Neural progenitor cell (in vitro differentiated cells): ENCODE results near the gene SERPINH1. TPM values are rescaled to one million over a fixed set of nuclear protein-coding genes. Genes with fewer than 3 reads are reported as not detected.

Experiments
- DNase-seq: peaks from one replicate; pipeline ENCODE4 v3.0.0-alpha.2; 2016; ENCODE audit warnings: low spot score
- H2AFZ ChIP-seq: fragments of 200-600 bp; sonication (generic); replicated peaks from 2 replicates; pipeline ENCODE4 v1.6.1; 2016; ENCODE audit warnings: antibody characterized with exemption
- H3F3A ChIP-seq: fragments of 200-600 bp; sonication (generic); 2 replicates; pipeline ENCODE4 v1.6.1; 2016; ENCODE audit warnings: antibody characterized with exemption, low read depth
- H3K27ac ChIP-seq: fragments of 200-600 bp; sonication (generic); 2 replicates; pipeline ENCODE4 v1.5.1; 2016; ENCODE audit warnings: mild to moderate bottlenecking
- H3K27me3 ChIP-seq: fragments of 200-600 bp; sonication (generic); 2 replicates; pipeline ENCODE4 v1.6.1; 2016; ENCODE audit warnings: mild to moderate bottlenecking, moderate library complexity
- H3K36me3 ChIP-seq: fragments of 200-600 bp; sonication (generic); 2 replicates; pipeline ENCODE4 v1.5.1; 2016
- H3K4me1 ChIP-seq: fragments of 200-600 bp; sonication (generic); 2 replicates; pipeline ENCODE4 v1.6.1; 2016; ENCODE audit warnings: mixed run types
- H3K4me2 ChIP-seq: fragments of 200-600 bp; sonication (generic); 2 replicates; pipeline ENCODE4 v1.6.1; 2016
- H3K4me3 ChIP-seq: fragments of 200-600 bp; sonication (generic); 2 replicates; pipeline ENCODE4 v1.5.1; 2016
- H3K79me2 ChIP-seq: fragments of 200-600 bp; sonication (generic); 2 replicates; pipeline ENCODE4 v1.6.1; 2016; ENCODE audit warnings: low read depth
- H3K9ac ChIP-seq: fragments of 200-600 bp; sonication (generic); 2 replicates; pipeline ENCODE4 v1.6.1; 2016
- H3K9me3 ChIP-seq: fragments of 200-600 bp; sonication (generic); 2 replicates; pipeline ENCODE4 v1.5.1; 2016; ENCODE audit warnings: low read depth
- H4K20me1 ChIP-seq: fragments of 200-600 bp; sonication (generic); 2 replicates; pipeline ENCODE4 v1.6.1; 2016; ENCODE audit warnings: low read depth
- H3K27ac Mint-ChIP-seq: 3 replicates; pipeline ENCODE4 v1.8.0; 2021; ENCODE audit warnings: mixed read lengths
- H3K27me3 Mint-ChIP-seq: 2 replicates; pipeline ENCODE4 v1.8.0; 2022; ENCODE audit warnings: low read depth, mild to moderate bottlenecking, inconsistent platforms, moderate library complexity, mixed read lengths; ENCODE audit not compliant: insufficient read depth
- H3K36me3 Mint-ChIP-seq: 3 replicates; pipeline ENCODE4 v1.8.0; 2021; ENCODE audit warnings: mixed read lengths
- H3K4me1 Mint-ChIP-seq: 3 replicates; pipeline ENCODE4 v1.8.0; 2021; ENCODE audit warnings: mixed read lengths
- H3K4me3 Mint-ChIP-seq: 3 replicates; pipeline ENCODE4 v1.8.0; 2021; ENCODE audit warnings: mild to moderate bottlenecking, moderate library complexity, mixed read lengths
- H3K9me3 Mint-ChIP-seq: 3 replicates; pipeline ENCODE4 v1.8.0; 2020; ENCODE audit warnings: mixed read lengths
- CTCF ChIP-seq: fragments of 200-600 bp; sonication (generic); IDR thresholded peaks from 2 replicates; pipeline ENCODE4 v1.5.1; 2017; ENCODE audit warnings: antibody characterized with exemption, mild to moderate bottlenecking
- EZH2 ChIP-seq: fragments of 200-600 bp; sonication (generic); IDR thresholded peaks from 2 replicates; pipeline ENCODE4 v1.6.1; 2017; ENCODE audit warnings: antibody characterized with exemption, mild to moderate bottlenecking, moderate library complexity
- EZH2phosphoT487 ChIP-seq: fragments of 200-600 bp; sonication (generic); IDR thresholded peaks from 2 replicates; pipeline ENCODE4 v1.6.1; 2017; ENCODE audit warnings: antibody characterized with exemption
- total RNA-seq: library from RNA; depleted of rRNA; stranded (reverse); fragments of >200 nt; gene quantifications from 2 replicates; pipeline ENCODE4 v1.2.3, GENCODE V29; 2015; ENCODE audit warnings: low replicate concordance

The SERPINH1 gene
- total RNA-seq, 1 donor from 2014 or later = 219 TPM

DNA sequence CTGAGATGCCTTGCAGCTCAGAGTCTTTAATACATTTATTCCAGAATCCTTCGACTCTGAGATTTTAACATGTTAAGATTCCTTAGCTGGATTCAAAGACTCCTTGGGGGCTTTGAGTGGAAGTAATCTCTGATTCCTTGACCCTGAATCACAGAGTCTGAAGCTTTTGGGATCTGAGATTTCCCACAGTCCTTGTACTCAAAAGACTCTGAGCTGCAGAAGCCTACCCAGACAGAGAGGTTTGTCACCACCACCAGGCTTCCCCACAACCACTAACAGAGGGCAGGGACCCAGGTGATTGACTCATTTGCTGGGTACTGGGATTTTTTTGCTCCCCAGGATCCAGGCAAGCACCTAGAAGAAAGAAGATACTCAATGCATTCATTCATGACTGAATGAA lies 1.4 kb upstream of the SERPINH1 start:
- H3K9me3 ChIP-seq = no peaks in the 10 kb centered on the region
- H3K4me3 Mint-ChIP-seq = peak overlapping the region; percentile 95
- peaks cover 59% of the 10 kb centered on the region for H3F3A ChIP-seq
- peaks cover 53% of the 10 kb centered on the region for H3K4me1 ChIP-seq
- no peak overlapping the region for H3K4me3 ChIP-seq
- H3K79me2 ChIP-seq = peaks cover 36% of the 10 kb centered on the region
- no peaks in the 10 kb centered on the region for H3K27me3 ChIP-seq
- TF ChIP-seq EZH2 (no peak), EZH2phosphoT487 (no peak), CTCF (no peak)
- H3K9me3 Mint-ChIP-seq = no peaks in the 10 kb centered on the region
- no peak overlapping the region for H3K27ac ChIP-seq
- H3K36me3 ChIP-seq = no peaks in the 10 kb centered on the region
- peak overlapping the region; percentile 95 for H3K27ac Mint-ChIP-seq
- H3K4me2 ChIP-seq = no peak overlapping the region
- DNase-seq = no peak
- H3K4me1 Mint-ChIP-seq = peaks cover 77% of the 10 kb centered on the region
- peaks cover 14% of the 10 kb centered on the region for H3K27me3 Mint-ChIP-seq
- no peak overlapping the region for H2AFZ ChIP-seq
- H3K36me3 Mint-ChIP-seq = peaks cover under 1% of the 10 kb centered on the region
- no peak overlapping the region for H3K9ac ChIP-seq
- peaks cover 16% of the 10 kb centered on the region for H4K20me1 ChIP-seq

GRCh38 chr11:75561426-75562047 lies 516 bp upstream of the SERPINH1 start:
- peak overlapping the region; percentile 95 for H3K27ac Mint-ChIP-seq
- peak overlapping the region; percentile 45 for H2AFZ ChIP-seq
- H3K4me2 ChIP-seq = peak overlapping the region; percentile 94
- H3K9me3 ChIP-seq = no peaks in the 10 kb centered on the region
- peaks cover 4% of the 10 kb centered on the region for H3K36me3 Mint-ChIP-seq
- peaks cover 81% of the 10 kb centered on the region for H3K4me1 Mint-ChIP-seq
- H3K9ac ChIP-seq = peak overlapping the region; percentile 85
- peak overlapping the region; percentile 77 for H3K4me3 ChIP-seq
- TF ChIP-seq EZH2 (no peak), CTCF (no peak), EZH2phosphoT487 (no peak)
- H3F3A ChIP-seq = peaks cover 56% of the 10 kb centered on the region
- H3K36me3 ChIP-seq = no peaks in the 10 kb centered on the region
- no peaks in the 10 kb centered on the region for H3K9me3 Mint-ChIP-seq
- peak overlapping the region; percentile 95 for H3K4me3 Mint-ChIP-seq
- peaks cover 55% of the 10 kb centered on the region for H3K4me1 ChIP-seq
- H3K27ac ChIP-seq = peak overlapping the region; percentile 94
- H3K27me3 ChIP-seq = no peaks in the 10 kb centered on the region
- H3K79me2 ChIP-seq = peaks cover 45% of the 10 kb centered on the region
- H4K20me1 ChIP-seq = peaks cover 25% of the 10 kb centered on the region
- H3K27me3 Mint-ChIP-seq = peaks cover 14% of the 10 kb centered on the region
- DNase-seq = no peak

- Mint-ChIP-seq H3K9me3 (no peaks in the 10 kb centered on the region), H3K4me3 (peak overlapping the region; percentile 95), H3K4me1 (peaks cover 69% of the 10 kb centered on the region), H3K27me3 (peaks cover 9% of the 10 kb centered on the region), H3K36me3 (peaks cover 6% of the 10 kb centered on the region), H3K27ac (peak overlapping the region; percentile 99)
- Histone ChIP-seq H3K79me2 (peaks cover 59% of the 10 kb centered on the region), H3F3A (peaks cover 55% of the 10 kb centered on the region), H3K27me3 (no peaks in the 10 kb centered on the region), H3K4me2 (peak overlapping the region; percentile 94), H3K4me3 (peak overlapping the region; percentile 77), H3K36me3 (no peaks in the 10 kb centered on the region), H4K20me1 (peaks cover 39% of the 10 kb centered on the region), H2AFZ (no peak overlapping the region), H3K9ac (peak overlapping the region; percentile 85), H3K9me3 (no peaks in the 10 kb centered on the region), H3K4me1 (peaks cover 46% of the 10 kb centered on the region), H3K27ac (peak overlapping the region; percentile 94)
- TF ChIP-seq EZH2 (no peak), CTCF (no peak), EZH2phosphoT487 (no peak)
- peak; percentile 95 for DNase-seq
Measured at GRCh38 chr11:75562836-75563484, 907 bp downstream of the SERPINH1 start.
